ENCODE data around the gene ZNFX1.
"Not testable (repeated sequence)": the region's sequence is repeated elsewhere in the genome, so short reads cannot be mapped to it uniquely, and the experiment has no call there.

ZNFX1 gene

DNA sequence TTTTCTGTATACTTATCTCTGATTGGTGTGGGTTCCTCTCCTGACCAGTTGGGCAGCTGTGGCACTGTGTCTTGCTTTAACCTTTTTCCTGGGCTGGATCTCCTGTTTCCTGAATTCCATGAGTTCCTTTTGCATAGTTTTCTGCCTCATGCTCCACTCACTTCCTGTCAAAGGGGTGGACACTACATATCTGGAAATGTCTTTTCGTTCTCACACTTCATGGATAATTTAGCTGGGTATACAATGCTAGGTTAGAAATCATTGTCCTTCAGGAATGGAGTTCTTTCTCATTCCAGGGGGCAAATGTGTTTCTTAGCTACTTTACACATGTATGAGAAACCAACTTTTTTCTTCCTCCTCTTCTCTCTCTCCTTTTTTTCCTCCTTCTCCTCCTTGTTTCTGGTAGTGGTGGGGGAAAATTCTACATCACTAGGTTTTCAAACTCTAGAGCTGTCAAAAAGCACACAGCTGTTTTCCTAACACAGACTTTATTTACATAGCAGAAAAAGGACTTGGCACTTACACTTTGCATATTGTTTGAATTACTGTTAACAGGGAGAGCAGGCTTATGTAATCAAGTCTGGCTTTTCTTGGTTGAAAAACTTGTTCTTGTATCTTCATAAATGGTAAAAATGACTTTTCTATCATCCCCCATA lies 67.6 kb downstream of the ZNFX1 start:
- no peak for DNase-seq (ENCODE audit: low spot score)

DNA sequence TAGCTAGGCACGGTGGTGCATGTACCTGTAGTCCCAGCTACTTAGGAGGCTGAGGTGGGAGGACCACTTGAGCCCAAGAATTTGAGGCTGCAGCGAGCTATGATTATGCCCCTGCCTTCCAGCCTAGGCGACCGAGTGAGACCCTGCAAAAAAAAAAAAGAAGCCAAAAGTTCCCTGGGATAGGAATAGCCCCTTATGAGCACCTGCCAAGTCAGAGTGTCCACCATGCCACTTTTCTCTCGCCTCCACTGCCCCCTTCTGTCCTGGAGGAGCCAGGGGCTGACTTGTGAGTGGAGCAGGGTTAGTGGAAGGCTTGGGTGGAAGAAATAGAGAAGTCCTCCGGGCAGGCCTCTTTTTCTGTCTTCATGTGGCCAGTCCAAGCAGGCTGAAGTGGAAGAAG lies 70.8 kb downstream of the ZNFX1 start:
- DNase-seq (ENCODE audit: low spot score) = no peak

- DNase-seq (ENCODE audit: low spot score) = no peak
Observed at GRCh38 chr20:49203746-49204145, 74.1 kb downstream of the ZNFX1 start.

DNA sequence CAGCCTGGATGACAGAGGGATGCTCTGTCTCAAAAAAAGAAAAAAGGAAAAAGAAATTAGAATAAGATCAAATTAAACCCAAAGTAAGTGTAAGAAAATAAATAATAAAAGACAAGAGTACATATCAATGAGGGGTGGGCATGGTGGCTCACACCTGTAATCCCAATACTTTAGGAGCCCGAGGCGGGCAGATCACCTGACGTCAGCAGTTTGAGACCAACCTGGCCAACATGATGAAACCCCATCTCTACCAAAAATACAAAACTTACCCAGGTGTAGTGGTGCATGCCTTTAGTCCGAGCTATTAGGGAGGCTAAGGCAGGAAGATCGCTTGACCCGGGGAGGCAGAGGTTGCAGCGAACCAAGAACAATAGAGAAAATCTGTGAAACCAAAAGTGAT lies 74.8 kb downstream of the ZNFX1 start:
- DNase-seq (ENCODE audit: low spot score) = no peak

DNA sequence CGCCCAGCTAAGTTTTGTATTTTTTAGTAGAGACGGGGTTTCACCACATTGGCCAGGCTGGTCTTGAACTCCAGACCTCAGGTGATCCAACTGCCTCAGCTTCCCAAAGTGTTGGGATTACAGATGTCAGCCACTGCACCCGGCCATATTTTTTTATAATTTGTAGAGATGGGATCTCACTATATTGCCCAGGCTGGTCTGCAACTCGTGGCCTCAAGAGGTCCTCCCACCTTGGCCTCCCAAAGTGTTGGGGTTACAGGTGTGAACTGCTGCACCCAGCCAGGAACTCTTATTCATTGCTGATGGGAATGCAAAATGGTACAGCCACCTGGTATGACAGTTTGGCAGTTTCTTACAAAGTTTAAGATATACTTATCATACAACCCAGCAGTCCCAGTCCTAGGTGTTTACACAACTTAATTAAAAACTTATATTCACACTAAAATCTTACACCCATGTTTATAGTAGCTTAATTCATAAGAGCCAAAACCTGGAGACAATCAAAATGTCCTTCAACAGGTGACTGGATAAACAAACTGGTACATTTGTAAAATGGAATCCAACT lies 78.0 kb downstream of the ZNFX1 start:
- no peak for DNase-seq (ENCODE audit: low spot score)

GRCh38 chr20:49192944-49193518 lies 84.8 kb downstream of the ZNFX1 start:
- not testable (repeated sequence) for DNase-seq (ENCODE audit: low spot score)
